Coronary artery (tissue), 2 donors: Measurements from ENCODE around the gene INPP4A.

Experiments
- DNase-seq: peaks from one replicate; pipeline ENCODE4 v3.0.0-alpha.2; 2017; ENCODE audit warnings: low spot score
- H3K27ac ChIP-seq, 2 donors: fragments of 200-600 bp; sonication (generic); one replicate each; pipeline ENCODE4 v1.5.1; 2016 to 2019
- H3K4me3 ChIP-seq: fragments of 200-600 bp; sonication (generic); 2 replicates; pipeline ENCODE4 v1.5.1; 2016; ENCODE audit warnings: mild to moderate bottlenecking, moderate library complexity
- CTCF ChIP-seq: fragments of 200-600 bp; sonication (generic); IDR thresholded peaks from one replicate; pipeline ENCODE4 v1.5.1; 2019; ENCODE audit warnings: antibody characterized with exemption

Gene INPP4A

GRCh38 chr2:98605076-98605475, 160.4 kb downstream of the INPP4A start:
- no peak for TF ChIP-seq CTCF
- no peak for DNase-seq
- Histone ChIP-seq H3K27ac (no peak overlapping the region), H3K4me3 (no peak overlapping the region)

- DNase-seq, result no peak
- no peak overlapping the region for H3K4me3 ChIP-seq
- H3K27ac ChIP-seq, result no peak overlapping the region
- no peak for TF ChIP-seq CTCF
Measured at GRCh38 chr2:98606431-98606830, 161.8 kb downstream of the INPP4A start.

- DNase-seq, result no peak
- peak overlapping the region; percentile 99 for H3K4me3 ChIP-seq
- no peak for TF ChIP-seq CTCF
- peak overlapping the region in 1 of 2 donors; percentile 97 for H3K27ac ChIP-seq
Measured at GRCh38 chr2:98607104-98607503, 162.4 kb downstream of the INPP4A start.

- H3K4me3 ChIP-seq, result peak overlapping the region; percentile 99
- DNase-seq, result no peak
- H3K27ac ChIP-seq, result peak overlapping the region; percentile 94 to 97
Measured at GRCh38 chr2:98607741-98608115, 163.1 kb downstream of the INPP4A start.

GRCh38 chr2:98608116-98608961, 163.7 kb downstream of the INPP4A start, which contains the start of the genes COA5 and UNC50:
Gene COA5 (minus strand): TSS chr2:98608512. CDS start chr2:98608405, 107 bp downstream.
Gene UNC50 (plus strand): TSS chr2:98608589. CDS start chr2:98609760, 1,171 bp downstream.
- H3K4me3 ChIP-seq, result peak within 1 kb of the TSS; percentile 99
- peak within 1 kb of the TSS; percentile 94 to 97 for H3K27ac ChIP-seq
- DNase-seq, result peak; percentile 93
- no peak for TF ChIP-seq CTCF

More at GRCh38 chr2:98607741-98608115, 163.1 kb downstream of the INPP4A start:
- TF ChIP-seq CTCF, result no peak

GRCh38 chr2:98608962-98609604, 164.4 kb downstream of the INPP4A start:
- peak overlapping the region; percentile 94 to 97 for H3K27ac ChIP-seq
- H3K4me3 ChIP-seq, result peak overlapping the region; percentile 99
- no peak for DNase-seq
- TF ChIP-seq CTCF, result no peak
